ENCODE measurements around the gene PPP4C.
A peak's percentile ranks its signal among the peaks of the same experiment; 100 is the strongest.

PPP4C gene

GRCh38 chr16:30054959-30055553, 20.7 kb upstream of the PPP4C start:
- peak; percentile 78 for TF ChIP-seq CTCF (conservative IDR thresholded peaks at IDR 0.05; ENCODE audit: low read depth, low read length)
- no peak overlapping the region for H3K4me3 ChIP-seq (ENCODE audit: low read length)
- DNase-seq (ENCODE audit: low read depth): no peak

- TF ChIP-seq CTCF (conservative IDR thresholded peaks at IDR 0.05; ENCODE audit: low read depth, low read length): no peak
- no peak overlapping the region for H3K4me3 ChIP-seq (ENCODE audit: low read length)
- no peak for DNase-seq (ENCODE audit: low read depth)
These were observed 15.4 kb upstream of the PPP4C start for GRCh38 chr16:30060346-30060745.

- DNase-seq (ENCODE audit: low read depth): no peak
- no peak overlapping the region for H3K4me3 ChIP-seq (ENCODE audit: low read length)
- TF ChIP-seq CTCF (conservative IDR thresholded peaks at IDR 0.05; ENCODE audit: low read depth, low read length): no peak
These were observed 14.8 kb upstream of the PPP4C start for GRCh38 chr16:30060836-30061554.

- no peak for TF ChIP-seq CTCF (conservative IDR thresholded peaks at IDR 0.05; ENCODE audit: low read depth, low read length)
- no peak overlapping the region for H3K4me3 ChIP-seq (ENCODE audit: low read length)
- no peak for DNase-seq (ENCODE audit: low read depth)
These were observed 12.4 kb upstream of the PPP4C start for GRCh38 chr16:30063278-30063892.

GRCh38 chr16:30063893-30064728, 11.7 kb upstream of the PPP4C start:
- no peak for DNase-seq (ENCODE audit: low read depth)
- peak; percentile 23 for TF ChIP-seq CTCF (conservative IDR thresholded peaks at IDR 0.05; ENCODE audit: low read depth, low read length)
- H3K4me3 ChIP-seq (ENCODE audit: low read length): peak overlapping the region; percentile 79

GRCh38 chr16:30064729-30065101, 11.1 kb upstream of the PPP4C start:
- peak overlapping the region; percentile 79 for H3K4me3 ChIP-seq (ENCODE audit: low read length)
- no peak for TF ChIP-seq CTCF (conservative IDR thresholded peaks at IDR 0.05; ENCODE audit: low read depth, low read length)
- DNase-seq (ENCODE audit: low read depth): no peak
